ENCODE data around the gene S1PR1.

S1PR1 gene

GRCh38 chr1:101239095-101240040, 2.5 kb downstream of the S1PR1 start:
- H3K36me3 ChIP-seq (ENCODE audit: control insufficient read depth, insufficient read depth, low read length), result no peaks in the 10 kb centered on the region
- H3K9ac ChIP-seq (ENCODE audit: low read depth, low read length), result no peak overlapping the region
- no peaks in the 10 kb centered on the region for H3K9me3 ChIP-seq (ENCODE audit: control insufficient read depth, insufficient read depth, low read length)
- peaks cover 6% of the 10 kb centered on the region for H3K4me1 ChIP-seq (ENCODE audit: control insufficient read depth, insufficient read depth, low read length)
- H3K27me3 ChIP-seq (ENCODE audit: control insufficient read depth, insufficient read depth, low read length), result peaks cover 31% of the 10 kb centered on the region
- H3K4me3 ChIP-seq (ENCODE audit: low read depth, low read length), result no peak overlapping the region

GRCh38 chr1:101240041-101240430, 3.2 kb downstream of the S1PR1 start:
- Histone ChIP-seq H3K36me3 (ENCODE audit: control insufficient read depth, insufficient read depth, low read length) (no peaks in the 10 kb centered on the region), H3K27me3 (ENCODE audit: control insufficient read depth, insufficient read depth, low read length) (peaks cover 24% of the 10 kb centered on the region), H3K4me1 (ENCODE audit: control insufficient read depth, insufficient read depth, low read length) (peaks cover 4% of the 10 kb centered on the region), H3K9ac (ENCODE audit: low read depth, low read length) (no peak overlapping the region), H3K4me3 (ENCODE audit: low read depth, low read length) (no peak overlapping the region), H3K9me3 (ENCODE audit: control insufficient read depth, insufficient read depth, low read length) (no peaks in the 10 kb centered on the region)

GRCh38 chr1:101241485-101242225, 4.8 kb downstream of the S1PR1 start:
- Histone ChIP-seq H3K4me1 (ENCODE audit: control insufficient read depth, insufficient read depth, low read length) (no peaks in the 10 kb centered on the region), H3K9ac (ENCODE audit: low read depth, low read length) (no peak overlapping the region), H3K9me3 (ENCODE audit: control insufficient read depth, insufficient read depth, low read length) (no peaks in the 10 kb centered on the region), H3K36me3 (ENCODE audit: control insufficient read depth, insufficient read depth, low read length) (no peaks in the 10 kb centered on the region), H3K4me3 (ENCODE audit: low read depth, low read length) (no peak overlapping the region), H3K27me3 (ENCODE audit: control insufficient read depth, insufficient read depth, low read length) (peaks cover 13% of the 10 kb centered on the region)

- no peaks in the 10 kb centered on the region for H3K9me3 ChIP-seq (ENCODE audit: control insufficient read depth, insufficient read depth, low read length)
- H3K9ac ChIP-seq (ENCODE audit: low read depth, low read length), result no peak overlapping the region
- H3K4me3 ChIP-seq (ENCODE audit: low read depth, low read length), result no peak overlapping the region
- H3K27me3 ChIP-seq (ENCODE audit: control insufficient read depth, insufficient read depth, low read length), result peaks cover 8% of the 10 kb centered on the region
- H3K36me3 ChIP-seq (ENCODE audit: control insufficient read depth, insufficient read depth, low read length), result no peaks in the 10 kb centered on the region
- no peaks in the 10 kb centered on the region for H3K4me1 ChIP-seq (ENCODE audit: control insufficient read depth, insufficient read depth, low read length)
These were observed 5.7 kb downstream of the S1PR1 start for GRCh38 chr1:101242324-101243050.

- H3K9ac ChIP-seq (ENCODE audit: low read depth, low read length), result no peak overlapping the region
These were observed 6.9 kb downstream of the S1PR1 start for GRCh38 chr1:101243751-101244150.

GRCh38 chr1:101244842-101245241, 8.0 kb downstream of the S1PR1 start:
- Histone ChIP-seq H3K4me1 (ENCODE audit: control insufficient read depth, insufficient read depth, low read length) (no peaks in the 10 kb centered on the region), H3K27me3 (ENCODE audit: control insufficient read depth, insufficient read depth, low read length) (no peaks in the 10 kb centered on the region), H3K9me3 (ENCODE audit: control insufficient read depth, insufficient read depth, low read length) (no peaks in the 10 kb centered on the region), H3K4me3 (ENCODE audit: low read depth, low read length) (no peak overlapping the region), H3K9ac (ENCODE audit: low read depth, low read length) (no peak overlapping the region), H3K36me3 (ENCODE audit: control insufficient read depth, insufficient read depth, low read length) (no peaks in the 10 kb centered on the region)

More at GRCh38 chr1:101243751-101244150, 6.9 kb downstream of the S1PR1 start:
- Histone ChIP-seq H3K4me3 (ENCODE audit: low read depth, low read length) (no peak overlapping the region), H3K9me3 (ENCODE audit: control insufficient read depth, insufficient read depth, low read length) (no peaks in the 10 kb centered on the region), H3K4me1 (ENCODE audit: control insufficient read depth, insufficient read depth, low read length) (no peaks in the 10 kb centered on the region), H3K36me3 (ENCODE audit: control insufficient read depth, insufficient read depth, low read length) (no peaks in the 10 kb centered on the region), H3K27me3 (ENCODE audit: control insufficient read depth, insufficient read depth, low read length) (no peaks in the 10 kb centered on the region)

GRCh38 chr1:101245246-101245927, 8.6 kb downstream of the S1PR1 start:
- Histone ChIP-seq H3K4me1 (ENCODE audit: control insufficient read depth, insufficient read depth, low read length) (no peaks in the 10 kb centered on the region), H3K36me3 (ENCODE audit: control insufficient read depth, insufficient read depth, low read length) (no peaks in the 10 kb centered on the region), H3K9ac (ENCODE audit: low read depth, low read length) (no peak overlapping the region)

GRCh38 chr1:101247404-101248287, 10.8 kb downstream of the S1PR1 start:
- no peak overlapping the region for H3K9ac ChIP-seq (ENCODE audit: low read depth, low read length)
- H3K4me3 ChIP-seq (ENCODE audit: low read depth, low read length), result no peak overlapping the region
- H3K36me3 ChIP-seq (ENCODE audit: control insufficient read depth, insufficient read depth, low read length), result no peaks in the 10 kb centered on the region
- H3K4me1 ChIP-seq (ENCODE audit: control insufficient read depth, insufficient read depth, low read length), result no peaks in the 10 kb centered on the region
- no peaks in the 10 kb centered on the region for H3K27me3 ChIP-seq (ENCODE audit: control insufficient read depth, insufficient read depth, low read length)
- no peaks in the 10 kb centered on the region for H3K9me3 ChIP-seq (ENCODE audit: control insufficient read depth, insufficient read depth, low read length)

More at GRCh38 chr1:101245246-101245927, 8.6 kb downstream of the S1PR1 start:
- Histone ChIP-seq H3K27me3 (ENCODE audit: control insufficient read depth, insufficient read depth, low read length) (no peaks in the 10 kb centered on the region), H3K9me3 (ENCODE audit: control insufficient read depth, insufficient read depth, low read length) (no peaks in the 10 kb centered on the region), H3K4me3 (ENCODE audit: low read depth, low read length) (no peak overlapping the region)

- Histone ChIP-seq H3K4me1 (ENCODE audit: control insufficient read depth, insufficient read depth, low read length) (no peaks in the 10 kb centered on the region), H3K36me3 (ENCODE audit: control insufficient read depth, insufficient read depth, low read length) (no peaks in the 10 kb centered on the region), H3K27me3 (ENCODE audit: control insufficient read depth, insufficient read depth, low read length) (no peaks in the 10 kb centered on the region), H3K9ac (ENCODE audit: low read depth, low read length) (no peak overlapping the region), H3K4me3 (ENCODE audit: low read depth, low read length) (no peak overlapping the region), H3K9me3 (ENCODE audit: control insufficient read depth, insufficient read depth, low read length) (no peaks in the 10 kb centered on the region)
These were observed 13.4 kb downstream of the S1PR1 start for GRCh38 chr1:101250222-101250621.

- Histone ChIP-seq H3K4me1 (ENCODE audit: control insufficient read depth, insufficient read depth, low read length) (no peaks in the 10 kb centered on the region), H3K27me3 (ENCODE audit: control insufficient read depth, insufficient read depth, low read length) (no peaks in the 10 kb centered on the region), H3K36me3 (ENCODE audit: control insufficient read depth, insufficient read depth, low read length) (no peaks in the 10 kb centered on the region), H3K9ac (ENCODE audit: low read depth, low read length) (no peak overlapping the region), H3K4me3 (ENCODE audit: low read depth, low read length) (no peak overlapping the region), H3K9me3 (ENCODE audit: control insufficient read depth, insufficient read depth, low read length) (no peaks in the 10 kb centered on the region)
These were observed 13.9 kb downstream of the S1PR1 start for GRCh38 chr1:101250656-101251272.
